Mesenchymal stem cell (in vitro differentiated cells and primary cell): Measurements from ENCODE around the gene CDCA3.
"Not testable (repeated sequence)": the region's sequence is repeated elsewhere in the genome, so short reads cannot be mapped to it uniquely, and the experiment has no call there.

Experiments used
- DNase-seq: peaks from one replicate; pipeline ENCODE4 v3.0.0-alpha.2; 2013
- H2AFZ ChIP-seq: one replicate; pipeline ENCODE4 v1.6.1; 2013; ENCODE audit warnings: low read depth, mild to moderate bottlenecking, control low read depth, inconsistent platforms, low read length, moderate library complexity
- H2AK5ac ChIP-seq: 2 replicates; pipeline ENCODE4 v1.6.1; 2013; ENCODE audit warnings: low read length, moderate library complexity, mild to moderate bottlenecking, inconsistent platforms; ENCODE audit not compliant: severe bottlenecking
- H2BK120ac ChIP-seq: one replicate; pipeline ENCODE4 v1.6.1; 2013; ENCODE audit warnings: low read depth, mild to moderate bottlenecking, inconsistent platforms, low read length, moderate library complexity
- H2BK12ac ChIP-seq, 2 experiments: one replicate each; pipeline ENCODE4 v1.6.1; 2013; ENCODE audit warnings: inconsistent platforms in 2 of 2, low read length in 2 of 2, mild to moderate bottlenecking in 2 of 2, moderate library complexity in 2 of 2, control low read depth in 1 of 2
- H2BK15ac ChIP-seq: one replicate; pipeline ENCODE4 v1.6.1; 2013; ENCODE audit warnings: mild to moderate bottlenecking, low read depth, inconsistent platforms; ENCODE audit not compliant: poor library complexity, severe bottlenecking
- H2BK5ac ChIP-seq: 2 replicates; pipeline ENCODE4 v1.6.1; 2013; ENCODE audit warnings: low read depth, mild to moderate bottlenecking, low read length, control low read depth, inconsistent platforms; ENCODE audit not compliant: poor library complexity, severe bottlenecking
- H3K14ac ChIP-seq, 2 experiments: one replicate each; pipeline ENCODE4 v1.6.1; 2013; ENCODE audit warnings: inconsistent platforms in 2 of 2, low read length in 2 of 2, control low read depth in 1 of 2, mild to moderate bottlenecking in 1 of 2, moderate library complexity in 1 of 2
- H3K18ac ChIP-seq, 2 experiments: one replicate each; pipeline ENCODE4 v1.6.1; 2013; ENCODE audit warnings: inconsistent platforms in 2 of 2, low read length in 2 of 2, control low read depth in 1 of 2, low read depth in 1 of 2, mild to moderate bottlenecking in 1 of 2
- H3K23ac ChIP-seq, 2 experiments: one replicate each; pipeline ENCODE4 v1.6.1; 2013; ENCODE audit warnings: inconsistent platforms in 2 of 2, low read length in 2 of 2, mild to moderate bottlenecking in 2 of 2, moderate library complexity in 2 of 2, control low read depth in 1 of 2
- H3K27ac ChIP-seq: 2 replicates; pipeline ENCODE4 v1.5.1; 2013; ENCODE audit warnings: mild to moderate bottlenecking, moderate library complexity, low read length, control low read depth, inconsistent platforms; ENCODE audit not compliant: poor library complexity, severe bottlenecking
- H3K27me3 ChIP-seq, 2 experiments: 2 replicates each; pipeline versions ENCODE4 v1.6.1 to v1.7.0; 2013; ENCODE audit warnings: low read length in 2 of 2, mild to moderate bottlenecking in 2 of 2, moderate library complexity in 2 of 2, control low read depth in 1 of 2, inconsistent platforms in 1 of 2; ENCODE audit not compliant: control insufficient read depth in 1 of 2, insufficient read depth in 1 of 2
- H3K36me3 ChIP-seq, 2 experiments: 2 replicates each; pipeline versions ENCODE4 v1.6.1 to v1.7.0; 2013; ENCODE audit warnings: low read length in 2 of 2, control low read depth in 1 of 2, inconsistent platforms in 1 of 2, low read depth in 1 of 2, mild to moderate bottlenecking in 1 of 2; ENCODE audit not compliant: insufficient read depth in 2 of 2, control insufficient read depth in 1 of 2
- H3K4ac ChIP-seq, 2 experiments: one replicate each; pipeline ENCODE4 v1.6.1; 2013; ENCODE audit warnings: inconsistent platforms in 2 of 2, low read length in 2 of 2, mild to moderate bottlenecking in 2 of 2, moderate library complexity in 2 of 2, control low read depth in 1 of 2, low read depth in 1 of 2
- H3K4me1 ChIP-seq: 2 replicates; pipeline ENCODE4 v1.6.1; 2013; ENCODE audit warnings: low read depth, low read length, control low read depth; ENCODE audit not compliant: control insufficient read depth, insufficient read depth
- H3K4me2 ChIP-seq: 2 replicates; pipeline ENCODE4 v1.6.1; 2013; ENCODE audit warnings: low read length, mild to moderate bottlenecking, inconsistent platforms; ENCODE audit not compliant: poor library complexity, severe bottlenecking
- H3K4me3 ChIP-seq, 2 experiments: 2 replicates each; pipeline versions ENCODE4 v1.5.1 to v1.7.0; 2013; ENCODE audit warnings: low read length in 2 of 2, mild to moderate bottlenecking in 2 of 2, control low read depth in 1 of 2, low read depth in 1 of 2; ENCODE audit not compliant: insufficient read depth in 1 of 2
- H3K79me1 ChIP-seq: replicated peaks from 2 replicates; pipeline ENCODE4 v1.6.1; 2013; ENCODE audit warnings: mild to moderate bottlenecking, control low read depth, low read length, inconsistent platforms; ENCODE audit not compliant: poor library complexity, severe bottlenecking
- H3K9ac ChIP-seq: 2 replicates; pipeline ENCODE4 v1.7.0; 2013; ENCODE audit warnings: mild to moderate bottlenecking, low read length, moderate library complexity
- H3K9me3 ChIP-seq: 2 replicates; pipeline ENCODE4 v1.7.0; 2013; ENCODE audit warnings: mild to moderate bottlenecking, low read length; ENCODE audit not compliant: control insufficient read depth
- H4K8ac ChIP-seq: one replicate; pipeline ENCODE4 v1.6.1; 2013; ENCODE audit warnings: inconsistent platforms, mild to moderate bottlenecking, low read length, moderate library complexity
- H4K91ac ChIP-seq: one replicate; pipeline ENCODE4 v1.6.1; 2013; ENCODE audit warnings: mild to moderate bottlenecking, low read length, inconsistent platforms
- whole genome bisulfite sequencing: methylation state at CpG from one replicate; pipeline ENCODE4 v1.1.7; 2013; ENCODE audit warnings: mixed read lengths; 5-methylcytosine and 5-hydroxymethylcytosine counted together

Gene CDCA3

GRCh38 chr12:6886206-6886999 lies 35.3 kb upstream of the CDCA3 start:
- H4K8ac ChIP-seq, H3K4ac ChIP-seq, H3K23ac ChIP-seq, H3K27me3 ChIP-seq, H3K79me1 ChIP-seq, DNase-seq, H3K9ac ChIP-seq, H2BK15ac ChIP-seq, H3K4me2 ChIP-seq, H3K9me3 ChIP-seq, H2BK120ac ChIP-seq, H3K14ac ChIP-seq, H3K4me3 ChIP-seq, H2AFZ ChIP-seq, H3K18ac ChIP-seq, H2BK12ac ChIP-seq, H4K91ac ChIP-seq: not testable (repeated sequence)
- Histone ChIP-seq H2BK5ac (peak overlapping the region; percentile 90), H2AK5ac (peak overlapping the region; percentile 82), H3K36me3 (peaks cover 15 to 25% of the 10 kb centered on the region in 2 experiments), H3K4me1 (peaks cover 11% of the 10 kb centered on the region), H3K27ac (peak overlapping the region; percentile 79)
- WGBS, result 64% methylated on average over 4 of the region's 15 CpGs

GRCh38 chr12:6884539-6884938 lies 33.5 kb upstream of the CDCA3 start:
- 90% methylated on average over 22 of the region's 22 CpGs for WGBS
- no peak overlapping the region for H4K91ac ChIP-seq

GRCh38 chr12:6883683-6884082 lies 32.6 kb upstream of the CDCA3 start:
- Histone ChIP-seq H2BK12ac (no peak overlapping the region), H3K4me1 (peaks cover 19% of the 10 kb centered on the region), H3K27ac (no peak overlapping the region), H2BK5ac (no peak overlapping the region), H2BK120ac (no peak overlapping the region), H3K9ac (no peak overlapping the region), H3K18ac (no peak overlapping the region), H4K8ac (no peak overlapping the region), H4K91ac (no peak overlapping the region), H3K79me1 (peaks cover 16% of the 10 kb centered on the region), H3K23ac (no peak overlapping the region), H3K27me3 (no peaks in the 10 kb centered on the region), H3K9me3 (no peaks in the 10 kb centered on the region), H3K36me3 (peaks cover 15 to 25% of the 10 kb centered on the region in 2 experiments), H2AFZ (no peak overlapping the region), H2BK15ac (no peak overlapping the region), H3K4me2 (no peak overlapping the region), H3K4ac (no peak overlapping the region), H2AK5ac (no peak overlapping the region), H3K4me3 (no peak overlapping the region), H3K14ac (no peak overlapping the region)
- no peak for DNase-seq
- WGBS, result 97% methylated on average over 11 of the region's 11 CpGs

More at GRCh38 chr12:6884539-6884938, 33.5 kb upstream of the CDCA3 start:
- no peak overlapping the region for H3K27ac ChIP-seq
- no peak overlapping the region for H3K4ac ChIP-seq
- H3K9me3 ChIP-seq, result no peaks in the 10 kb centered on the region
- H3K4me2 ChIP-seq, result no peak overlapping the region
- no peak overlapping the region for H2BK5ac ChIP-seq
- H2BK120ac ChIP-seq, result no peak overlapping the region
- H3K14ac ChIP-seq, result no peak overlapping the region
- H3K9ac ChIP-seq, result no peak overlapping the region
- H2BK15ac ChIP-seq, result no peak overlapping the region
- H3K27me3 ChIP-seq, result no peaks in the 10 kb centered on the region
- H2AK5ac ChIP-seq, result peak overlapping the region; percentile 13
- H2AFZ ChIP-seq, result no peak overlapping the region
- no peak overlapping the region for H4K8ac ChIP-seq
- peaks cover 14% of the 10 kb centered on the region for H3K79me1 ChIP-seq
- no peak overlapping the region for H2BK12ac ChIP-seq
- DNase-seq, result no peak
- no peak overlapping the region for H3K18ac ChIP-seq
- H3K36me3 ChIP-seq, result peaks cover 15 to 25% of the 10 kb centered on the region in 2 experiments
- H3K23ac ChIP-seq, result no peak overlapping the region
- no peak overlapping the region for H3K4me3 ChIP-seq
- H3K4me1 ChIP-seq, result peaks cover 19% of the 10 kb centered on the region

GRCh38 chr12:6883252-6883651 lies 32.2 kb upstream of the CDCA3 start:
- no peak overlapping the region for H2BK5ac ChIP-seq
- no peak overlapping the region for H3K9ac ChIP-seq
- peaks cover 19% of the 10 kb centered on the region for H3K4me1 ChIP-seq
- H2AFZ ChIP-seq, result no peak overlapping the region
- no peak overlapping the region for H2BK120ac ChIP-seq
- H3K9me3 ChIP-seq, result no peaks in the 10 kb centered on the region
- H3K23ac ChIP-seq, result no peak overlapping the region
- H3K18ac ChIP-seq, result no peak overlapping the region
- peaks cover 15 to 21% of the 10 kb centered on the region in 2 experiments for H3K36me3 ChIP-seq
- peaks cover 16% of the 10 kb centered on the region for H3K79me1 ChIP-seq
- H3K14ac ChIP-seq, result no peak overlapping the region
- H3K4me2 ChIP-seq, result no peak overlapping the region
- no peak overlapping the region for H3K4ac ChIP-seq
- DNase-seq, result no peak
- H3K27me3 ChIP-seq, result no peaks in the 10 kb centered on the region
- H2BK15ac ChIP-seq, result no peak overlapping the region
- no peak overlapping the region for H2AK5ac ChIP-seq
- H3K27ac ChIP-seq, result no peak overlapping the region
- 100% methylated on average over 5 of the region's 5 CpGs for WGBS
- no peak overlapping the region for H2BK12ac ChIP-seq
- no peak overlapping the region for H4K8ac ChIP-seq
- H3K4me3 ChIP-seq, result no peak overlapping the region
- H4K91ac ChIP-seq, result no peak overlapping the region
